HepG2 (cell line): ENCODE data around the gene HS6ST2.

ENCODE experiments used
- GABPA ChIP-seq, 2 experiments: IDR thresholded peaks; 2 replicates each; pipeline ENCODE4 v1.6.1; 2011 to 2016; ENCODE audit warnings: low read depth in 2 of 2, low read length in 1 of 2, missing biosample characterization in 1 of 2, missing genetic modification characterization in 1 of 2
- GTF2F1 ChIP-seq: fragments of 150-350 bp; IDR thresholded peaks from 2 replicates; pipeline ENCODE4 v1.6.1; 2014; ENCODE audit warnings: low read length
- USF2 ChIP-seq, 2 experiments: sonication (generic) in 1 of 2; formaldehyde crosslinking in 1 of 2; IDR thresholded peaks; 2 replicates each; pipeline versions ENCODE4 v1.5.1 to v1.6.1; 2011 to 2020; ENCODE audit warnings: borderline replicate concordance in 1 of 2, low read depth in 1 of 2, low read length in 1 of 2, mild to moderate bottlenecking in 1 of 2, missing genetic modification reagents in 1 of 2, moderate library complexity in 1 of 2
- YY1 ChIP-seq: IDR thresholded peaks from 2 replicates; pipeline ENCODE4 v1.6.1; 2011; ENCODE audit warnings: low read length, low read depth, moderate library complexity, mild to moderate bottlenecking; ENCODE audit not compliant: insufficient read depth, insufficient replicate concordance
- ZNF580 ChIP-seq: IDR thresholded peaks from 2 replicates; pipeline ENCODE4 v1.6.1; 2016; ENCODE audit warnings: low read depth, borderline replicate concordance

GRCh38 chrX:132741689-132742088 is 216.7 kb downstream of the HS6ST2 start:
- TF ChIP-seq ZNF580 (no peak), GABPA (IDR thresholded peaks at IDR 0.05; ENCODE audit: low read depth, low read length) (no peak), GABPA (CRISPR knock-in tag; IDR thresholded peaks at IDR 0.05; ENCODE audit: low read depth) (no peak), YY1 (no peak), USF2 (IDR thresholded peaks at IDR 0.05; ENCODE audit: low read depth, low read length) (no peak), USF2 (CRISPR knock-in tag; IDR thresholded peaks at IDR 0.05; ENCODE audit: borderline replicate concordance) (no peak), GTF2F1 (no peak)
